Heart right ventricle (tissue), 16 donors: ENCODE results near the gene SMOC1. TPM values are rescaled to one million over a fixed set of nuclear protein-coding genes. Genes with fewer than 3 reads are reported as not detected.

Source experiments
- ATAC-seq, 8 donors: fragments of 200-7000 bp; cut with Tn5 transposase; one replicate each; pipeline ENCODE4 v1.9.1; 2020; ENCODE audit warnings: mild to moderate bottlenecking in 8 of 8, moderate library complexity in 8 of 8, moderate number of reproducible peaks in 1 of 8
- DNase-seq, 2 donors: peaks; one replicate each; pipeline ENCODE4 v3.0.0-alpha.2; 2020
- H3K27ac ChIP-seq, 10 donors: fragments of 200-600 bp; sonication (generic) in 2 of 10; one replicate each; pipeline versions ENCODE4 v1.5.0 to v1.8.0; 2020 to 2022; ENCODE audit warnings: mild to moderate bottlenecking in 3 of 10
- H3K27me3 ChIP-seq, 7 donors: fragments of 200-600 bp; one replicate each; pipeline ENCODE4 v1.8.0; 2021 to 2022; ENCODE audit warnings: mild to moderate bottlenecking in 2 of 7
- H3K36me3 ChIP-seq, 9 donors: fragments of 200-600 bp; sonication (generic) in 1 of 9; one replicate each; pipeline versions ENCODE4 v1.5.0 to v1.8.0; 2020 to 2022; ENCODE audit warnings: mild to moderate bottlenecking in 2 of 9
- H3K4me1 ChIP-seq, 9 donors: fragments of 200-600 bp; sonication (generic) in 1 of 9; one replicate each; pipeline versions ENCODE4 v1.5.0 to v1.8.0; 2020 to 2022; ENCODE audit warnings: mild to moderate bottlenecking in 4 of 9
- H3K4me3 ChIP-seq, 10 donors: fragments of 200-600 bp; sonication (generic) in 2 of 10; one replicate each; pipeline versions ENCODE4 v1.5.0 to v1.8.0; 2020 to 2022; ENCODE audit warnings: mild to moderate bottlenecking in 7 of 10, moderate library complexity in 2 of 10
- H3K9me3 ChIP-seq, 11 donors: fragments of 200-600 bp in 10 of 11; sonication (generic) in 2 of 11; one replicate each; pipeline versions ENCODE4 v1.5.0 to v1.8.0; 2013 to 2022; ENCODE audit warnings: mild to moderate bottlenecking in 2 of 11, control low read depth in 1 of 11, moderate library complexity in 1 of 11
- WGBS, 2 donors: extraction: QIAGEN DNeasy Blood & Tissue Kit; methylation state at CpG; one replicate each; pipeline ENCODE4 v1.1.7; 2013; ENCODE audit warnings: inconsistent platforms in 1 of 2; 5-methylcytosine and 5-hydroxymethylcytosine counted together
- intact Hi-C, 10 donors: fragments of 100-400 bp; cut with DNase I; formaldehyde crosslinking; loops; one replicate each; pipeline versions ENCODE4 v1.11.1 to v1.14.2; 2022
- polyA plus RNA-seq, 2 donors: library from polyadenylated mRNA; stranded (reverse); fragments of 200-250 nt; gene quantifications; one replicate each; pipeline ENCODE4 v1.2.3, GENCODE V29; 2013
- total RNA-seq, 10 donors: library from RNA; stranded (reverse); fragmentation: NEBNext Ultra II Directional in 3 of 10; extraction: Animal tissue kit (Norgen Biotek cat#: 25700) in 3 of 10; gene quantifications; one replicate each; pipeline versions ENCODE4 v1.2.1 to v1.2.4, GENCODE V29; 2021 to 2023
- TF ChIP-seq, protein P1 (sequence below), 9 donors: fragments of 200-600 bp; sonication (generic) in 2 of 9; IDR thresholded peaks; one replicate each; pipeline versions ENCODE4 v1.5.0 to v1.8.0; 2021 to 2022; ENCODE audit warnings: antibody characterized with exemption in 9 of 9, mild to moderate bottlenecking in 5 of 9, moderate library complexity in 1 of 9
- donor health status: Arrhythmogenic right ventricular cardiomyopathy.
- donor health status: ischemic (EF 13 %, LVEDD 7.1; RV severe dilation, severe dysfunction).
- donor health status: healthy with polysubstance abuse.
- donor health status: DM: no; HTN: yes; CAD: no.
- donor health status: DM: no; HTN: no; CAD: no.
- donor health status: ischemic (EF 25% LVEDD 6.9; RV normal size, moderate dysfunction).
- donor health status: ischemic (EF 25% LVEDD 5.7; RV mildly dilated, moderate dysfunction).
- donor health status: healthy.
- donor health status: DM: yes; HTN: yes; CAD: no.
- donor health status: Ischemic cardiomyopathy.
- donor health status: ischemic (EF 35%, LVEDD 5.7; RV mildly dilated, moderate dysfunction).
- donor health status: nonischemic (EF 11% LVEDD 7.7; RV severe dilation, severe dysfunction).
- donor health status: DM: yes; HTN: yes; CAD: no.
- donor health status: PGD.
- donor health status: ischemic (EF 29% LVEDD 5.4; RV normal size, mild dysfunction).
- donor health status: nonischemic (EF 23%, LVEDD 6.1; RV moderate dilation, normal function).

Gene SMOC1
- total and polyA plus RNA-seq, 12 donors: 0.15 to 6.8 (median 1.3) TPM

- Histone ChIP-seq H3K9me3 (no peaks in the 10 kb centered on the region), H3K27ac (no peak overlapping the region), H3K27me3 (peaks cover 0 to 46% (median 13%) of the 10 kb centered on the region in 7 donors), H3K4me1 (no peaks in the 10 kb centered on the region), H3K4me3 (no peak overlapping the region), H3K36me3 (no peaks in the 10 kb centered on the region)
- no peak for ATAC-seq
- DNase-seq: no peak
- TF ChIP-seq, protein P1, sequence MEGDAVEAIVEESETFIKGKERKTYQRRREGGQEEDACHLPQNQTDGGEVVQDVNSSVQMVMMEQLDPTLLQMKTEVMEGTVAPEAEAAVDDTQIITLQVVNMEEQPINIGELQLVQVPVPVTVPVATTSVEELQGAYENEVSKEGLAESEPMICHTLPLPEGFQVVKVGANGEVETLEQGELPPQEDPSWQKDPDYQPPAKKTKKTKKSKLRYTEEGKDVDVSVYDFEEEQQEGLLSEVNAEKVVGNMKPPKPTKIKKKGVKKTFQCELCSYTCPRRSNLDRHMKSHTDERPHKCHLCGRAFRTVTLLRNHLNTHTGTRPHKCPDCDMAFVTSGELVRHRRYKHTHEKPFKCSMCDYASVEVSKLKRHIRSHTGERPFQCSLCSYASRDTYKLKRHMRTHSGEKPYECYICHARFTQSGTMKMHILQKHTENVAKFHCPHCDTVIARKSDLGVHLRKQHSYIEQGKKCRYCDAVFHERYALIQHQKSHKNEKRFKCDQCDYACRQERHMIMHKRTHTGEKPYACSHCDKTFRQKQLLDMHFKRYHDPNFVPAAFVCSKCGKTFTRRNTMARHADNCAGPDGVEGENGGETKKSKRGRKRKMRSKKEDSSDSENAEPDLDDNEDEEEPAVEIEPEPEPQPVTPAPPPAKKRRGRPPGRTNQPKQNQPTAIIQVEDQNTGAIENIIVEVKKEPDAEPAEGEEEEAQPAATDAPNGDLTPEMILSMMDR (IDR thresholded peaks at IDR 0.05): no peak
- 68 to 70% methylated on average over 5 of the region's 5 CpGs for WGBS, 2 donors
- intact Hi-C loops: no loop called here
These were observed 45.0 kb downstream of the SMOC1 start for GRCh38 chr14:69924201-69924600.

DNA sequence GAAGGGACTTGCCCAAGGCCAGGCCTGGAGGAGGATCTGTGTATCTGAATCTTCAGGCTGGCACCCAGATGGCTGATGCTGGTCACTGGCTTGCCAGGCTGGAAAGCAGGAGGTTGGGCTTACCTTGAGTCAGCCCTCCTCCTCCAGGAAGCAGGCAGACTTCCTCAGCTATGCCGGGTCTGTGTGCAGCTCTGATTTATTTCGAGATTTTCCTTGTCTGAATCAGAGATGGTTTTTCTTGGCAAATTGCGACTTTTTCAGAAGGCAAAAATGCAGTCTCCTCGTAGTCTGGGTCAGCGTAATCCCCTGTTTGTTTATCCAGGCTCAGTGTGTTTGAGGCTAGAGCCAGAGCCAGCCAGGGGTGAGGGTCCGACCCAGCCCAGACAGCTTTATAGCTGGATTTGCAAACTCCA, 48.9 kb downstream of the SMOC1 start:
- DNase-seq (no peak), ATAC-seq (peak in 1 of 8 donors; percentile 29)
- 49 to 50% methylated on average over 6 of the region's 6 CpGs for WGBS, 2 donors
- Histone ChIP-seq H3K9me3 (no peaks in the 10 kb centered on the region), H3K4me1 (no peaks in the 10 kb centered on the region), H3K4me3 (no peak overlapping the region), H3K36me3 (no peaks in the 10 kb centered on the region), H3K27ac (no peak overlapping the region), H3K27me3 (peaks cover 0 to 53% (median 24%) of the 10 kb centered on the region in 7 donors)
- intact Hi-C loops: no loop called here
- TF ChIP-seq, protein P1 (IDR thresholded peaks at IDR 0.05): no peak

GRCh38 chr14:69930780-69931379, 51.7 kb downstream of the SMOC1 start:
- no peak for ATAC-seq
- TF ChIP-seq, protein P1 (IDR thresholded peaks at IDR 0.05): no peak
- WGBS, 2 donors: 73 to 75% methylated on average over 11 of the region's 11 CpGs

GRCh38 chr14:69931960-69932359, 52.7 kb downstream of the SMOC1 start:
- no peak for DNase-seq
- no peaks in the 10 kb centered on the region for H3K4me1 ChIP-seq
- H3K27me3 ChIP-seq: peaks cover 0 to 69% (median 49%) of the 10 kb centered on the region in 7 donors
- H3K27ac ChIP-seq: no peak overlapping the region
- H3K4me3 ChIP-seq: no peak overlapping the region
- TF ChIP-seq, protein P1 (IDR thresholded peaks at IDR 0.05): no peak
- intact Hi-C loops: no loop called here
- H3K9me3 ChIP-seq: no peaks in the 10 kb centered on the region
- no peak for ATAC-seq
- WGBS, 2 donors: 66 to 67% methylated on average over 12 of the region's 12 CpGs
- no peaks in the 10 kb centered on the region for H3K36me3 ChIP-seq

More at GRCh38 chr14:69930780-69931379, 51.7 kb downstream of the SMOC1 start:
- no peaks in the 10 kb centered on the region for H3K36me3 ChIP-seq
- H3K4me3 ChIP-seq: no peak overlapping the region
- no peaks in the 10 kb centered on the region for H3K4me1 ChIP-seq
- peaks cover 0 to 62% (median 38%) of the 10 kb centered on the region in 7 donors for H3K27me3 ChIP-seq
- no peaks in the 10 kb centered on the region for H3K9me3 ChIP-seq
- no peak for DNase-seq
- intact Hi-C loops: no loop called here
- H3K27ac ChIP-seq: no peak overlapping the region
